ENCODE measurements around the gene RNF157. TPM values are rescaled to one million over a fixed set of nuclear protein-coding genes. Genes with fewer than 3 reads are reported as not detected.
"Not testable (repeated sequence)": the region's sequence is repeated elsewhere in the genome, so short reads cannot be mapped to it uniquely, and the experiment has no call there.

The RNF157 gene
- polyA plus RNA-seq, 1 experiment: 0.50 TPM

- CTCF ChIA-PET: interaction anchor here (0.9 to 2.3 kb wide), 3 partner anchors 17 to 142 kb away, joined by 3 to 5 read pairs (median 3); no protein-coding TSS in a partner anchor
- TF ChIP-seq, protein P1, sequence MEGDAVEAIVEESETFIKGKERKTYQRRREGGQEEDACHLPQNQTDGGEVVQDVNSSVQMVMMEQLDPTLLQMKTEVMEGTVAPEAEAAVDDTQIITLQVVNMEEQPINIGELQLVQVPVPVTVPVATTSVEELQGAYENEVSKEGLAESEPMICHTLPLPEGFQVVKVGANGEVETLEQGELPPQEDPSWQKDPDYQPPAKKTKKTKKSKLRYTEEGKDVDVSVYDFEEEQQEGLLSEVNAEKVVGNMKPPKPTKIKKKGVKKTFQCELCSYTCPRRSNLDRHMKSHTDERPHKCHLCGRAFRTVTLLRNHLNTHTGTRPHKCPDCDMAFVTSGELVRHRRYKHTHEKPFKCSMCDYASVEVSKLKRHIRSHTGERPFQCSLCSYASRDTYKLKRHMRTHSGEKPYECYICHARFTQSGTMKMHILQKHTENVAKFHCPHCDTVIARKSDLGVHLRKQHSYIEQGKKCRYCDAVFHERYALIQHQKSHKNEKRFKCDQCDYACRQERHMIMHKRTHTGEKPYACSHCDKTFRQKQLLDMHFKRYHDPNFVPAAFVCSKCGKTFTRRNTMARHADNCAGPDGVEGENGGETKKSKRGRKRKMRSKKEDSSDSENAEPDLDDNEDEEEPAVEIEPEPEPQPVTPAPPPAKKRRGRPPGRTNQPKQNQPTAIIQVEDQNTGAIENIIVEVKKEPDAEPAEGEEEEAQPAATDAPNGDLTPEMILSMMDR (IDR thresholded peaks at IDR 0.05; ENCODE audit: insufficient read depth, low read depth, low read length): no peak
- Histone ChIP-seq H3K27me3 (ENCODE audit: control insufficient read depth, insufficient read depth, low read length) (no peaks in the 10 kb centered on the region), H3K36me3 (ENCODE audit: control insufficient read depth, insufficient read depth, low read length) (no peaks in the 10 kb centered on the region), H3K4me3 (ENCODE audit: low read depth, low read length) (no peak overlapping the region)
- POLR2A ChIA-PET: no interaction called here
- no peak for DNase-seq (ENCODE audit: low read depth)
Observed at GRCh38 chr17:76262732-76263344, 22.5 kb upstream of the RNF157 start.

GRCh38 chr17:76261421-76262215, 21.3 kb upstream of the RNF157 start:
- CTCF ChIA-PET: interaction anchor here (1.2 to 1.3 kb wide), 3 partner anchors 10 to 18 kb away, joined by 3 read pairs; no protein-coding TSS in a partner anchor
- Histone ChIP-seq H3K4me3 (ENCODE audit: low read depth, low read length) (no peak overlapping the region), H3K36me3 (ENCODE audit: control insufficient read depth, insufficient read depth, low read length) (no peaks in the 10 kb centered on the region), H3K27me3 (ENCODE audit: control insufficient read depth, insufficient read depth, low read length) (no peaks in the 10 kb centered on the region)
- POLR2A ChIA-PET: no interaction called here
- no peak for DNase-seq (ENCODE audit: low read depth)
- TF ChIP-seq, protein P1 (IDR thresholded peaks at IDR 0.05; ENCODE audit: insufficient read depth, low read depth, low read length): no peak

GRCh38 chr17:76260669-76261068, 20.4 kb upstream of the RNF157 start:
- H3K4me3 ChIP-seq (ENCODE audit: low read depth, low read length): no peak overlapping the region
- H3K27me3 ChIP-seq (ENCODE audit: control insufficient read depth, insufficient read depth, low read length): no peaks in the 10 kb centered on the region
- TF ChIP-seq, protein P1 (IDR thresholded peaks at IDR 0.05; ENCODE audit: insufficient read depth, low read depth, low read length): no peak
- ChIA-PET CTCF (interaction anchor here (1.3 kb wide), 2 partner anchors 9 to 19 kb away, joined by 3 read pairs; no protein-coding TSS in a partner anchor), POLR2A (no interaction called here)
- H3K36me3 ChIP-seq (ENCODE audit: control insufficient read depth, insufficient read depth, low read length): no peaks in the 10 kb centered on the region
- DNase-seq (ENCODE audit: low read depth): no peak

DNA sequence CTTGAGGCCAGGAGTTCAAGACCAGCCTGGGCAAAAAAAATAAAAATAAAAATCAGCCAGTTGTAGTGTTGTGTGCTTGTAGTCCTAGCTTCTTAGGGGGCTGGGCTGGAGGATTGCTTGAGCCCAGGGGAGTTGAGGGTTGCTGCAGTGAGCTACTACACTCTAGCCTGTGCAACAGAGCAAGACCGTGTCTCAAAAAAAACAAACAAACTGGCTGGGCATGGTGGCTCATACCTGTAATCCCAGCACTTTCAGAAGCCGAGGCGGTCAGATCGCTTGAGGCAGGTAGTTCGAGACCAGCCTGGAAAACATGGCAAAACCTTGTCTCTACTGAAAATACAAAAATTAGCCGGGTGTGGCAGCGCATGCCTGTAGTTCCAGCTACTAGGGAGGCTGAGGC, 19.9 kb upstream of the RNF157 start:
- CTCF ChIA-PET: interaction anchor here (1.3 kb wide), 1 partner anchor 20 kb away, joined by 3 read pairs; no protein-coding TSS in a partner anchor

DNA sequence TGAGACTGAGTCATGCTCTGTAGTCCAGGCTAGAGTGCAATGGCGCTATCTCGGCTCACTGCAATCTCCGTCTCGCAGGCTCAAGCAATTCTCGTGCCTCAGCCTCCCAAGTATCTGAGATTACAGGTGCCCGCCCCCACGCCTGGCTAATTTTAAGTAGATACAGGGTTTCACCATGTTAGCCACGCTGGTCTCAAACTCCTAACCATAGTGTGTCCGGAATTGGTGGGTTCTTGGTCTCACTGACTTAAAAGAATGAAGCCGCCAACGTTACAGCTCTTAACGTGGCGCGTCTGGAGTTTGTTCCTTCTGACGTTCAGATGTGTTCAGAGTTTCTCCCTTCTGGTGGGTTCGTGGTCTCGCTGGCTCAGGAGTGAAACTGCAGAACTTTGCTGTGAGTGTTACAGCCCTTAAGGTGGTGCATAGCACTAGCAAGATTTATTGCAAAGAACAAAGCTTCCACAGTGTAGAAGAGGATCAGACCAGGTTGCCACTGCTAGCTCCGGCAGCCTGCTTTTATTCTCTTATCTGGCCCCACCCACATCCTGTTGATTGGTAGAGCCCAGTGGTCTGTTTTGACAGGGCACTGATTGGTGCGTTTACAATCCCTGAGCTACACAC, 16.2 kb upstream of the RNF157 start:
- ChIA-PET POLR2A (interaction anchor here (0.6 kb wide), 1 partner anchor 10 kb away, joined by 3 read pairs; no protein-coding TSS in a partner anchor), CTCF (interaction anchor here (0.6 to 1.2 kb wide), 3 partner anchors 15 to 115 kb away, joined by 3 read pairs; no protein-coding TSS in a partner anchor)
- not testable (repeated sequence) for DNase-seq (ENCODE audit: low read depth); H3K36me3 ChIP-seq (ENCODE audit: control insufficient read depth, insufficient read depth, low read length); H3K4me3 ChIP-seq (ENCODE audit: low read depth, low read length); H3K27me3 ChIP-seq (ENCODE audit: control insufficient read depth, insufficient read depth, low read length)

More for the DNA sequence above, 19.9 kb upstream of the RNF157 start:
- no peaks in the 10 kb centered on the region for H3K36me3 ChIP-seq (ENCODE audit: control insufficient read depth, insufficient read depth, low read length)
- H3K27me3 ChIP-seq (ENCODE audit: control insufficient read depth, insufficient read depth, low read length): no peaks in the 10 kb centered on the region
- H3K4me3 ChIP-seq (ENCODE audit: low read depth, low read length): no peak overlapping the region
- TF ChIP-seq, protein P1 (IDR thresholded peaks at IDR 0.05; ENCODE audit: insufficient read depth, low read depth, low read length): no peak
- DNase-seq (ENCODE audit: low read depth): no peak
- POLR2A ChIA-PET: no interaction called here
